HepG2 (cell line): ENCODE measurements around the gene CACNG4. TPM values are rescaled to one million over a fixed set of nuclear protein-coding genes. Genes with fewer than 3 reads are reported as not detected.

Source experiments
- ATAC-seq: fragments of 200-7000 bp; cut with Tn5 transposase; 3 replicates; pipeline ENCODE4 v1.9.1; 2020; ENCODE audit warnings: mild to moderate bottlenecking, moderate library complexity
- BruUV-seq: library from RNA; stranded (reverse); fragments of 400-500 nt; replicated peaks from 2 replicates; lab custom pipeline; 2021; lab: Mats Ljungman, UMichigan
- CTCF ChIA-PET: fragments of 300-600 bp; formaldehyde crosslinking; extraction: SDS; loops from one replicate; lab custom pipeline; 2021; ENCODE audit warnings: low total read pairs, inconsistent platforms, low intra/inter-chr PET ratio; lab: Yijun Ruan, JAX
- POLR2A ChIA-PET: fragments of 350-600 bp; sonication (Branson Sonifier 250); formaldehyde crosslinking; loops from one replicate; lab custom pipeline; 2020; ENCODE audit warnings: antibody characterized with exemption, inconsistent platforms; lab: Yijun Ruan, JAX
- DNase-seq: peaks from one replicate; pipeline ENCODE4 v3.0.0-alpha.2; 2015; ENCODE audit warnings: low spot score
- FAIRE-seq: peaks from 3 replicates; lab custom pipeline; 2011; peaks lifted over from hg19 to GRCh38; lab: Jason Lieb, UNC
- H2AFZ ChIP-seq: one replicate; pipeline ENCODE4 v1.6.1; 2011; ENCODE audit warnings: low read length, inconsistent platforms
- H3K27ac ChIP-seq: fragments of 300-600 bp; 3 replicates; pipeline ENCODE4 v1.8.0; 2011; ENCODE audit warnings: mixed run types, mild to moderate bottlenecking, mixed read lengths, low read length, inconsistent platforms; ENCODE audit not compliant: insufficient read depth; ENCODE audit errors: extremely low read length
- H3K27me3 ChIP-seq, 2 experiments: fragments of 200-600 bp in 1 of 2; 2 replicates in 1 of 2; 3 replicates in 1 of 2; pipeline versions ENCODE4 v1.6.0 to v1.8.0; 2011; ENCODE audit warnings: low read length in 2 of 2, mild to moderate bottlenecking in 2 of 2, moderate library complexity in 2 of 2, inconsistent platforms in 1 of 2; ENCODE audit not compliant: insufficient read depth in 2 of 2, control insufficient read depth in 1 of 2
- H3K36me3 ChIP-seq, 2 experiments: fragments of 200-600 bp in 1 of 2; replicated peaks in 1 of 2; 2 replicates in 1 of 2; 3 replicates in 1 of 2; pipeline versions ENCODE4 v1.5.1 to v1.8.0; 2011; ENCODE audit warnings: low read length in 2 of 2, inconsistent platforms in 1 of 2; ENCODE audit not compliant: insufficient read depth in 2 of 2, control insufficient read depth in 1 of 2
- H3K4me1 ChIP-seq: 2 replicates; pipeline ENCODE4 v1.5.1; 2012; ENCODE audit warnings: low read length, inconsistent platforms; ENCODE audit not compliant: insufficient read depth
- H3K4me2 ChIP-seq: 2 replicates; pipeline ENCODE4 v1.6.0; 2011; ENCODE audit warnings: low read depth, low read length, inconsistent platforms
- H3K4me3 ChIP-seq, 3 experiments: fragments of 200-600 bp in 1 of 3; sonication (generic), shearing (Covaris generic) in 1 of 3; replicated peaks in 1 of 3; 2 replicates each; pipeline ENCODE4 v1.5.1; 2011 to 2016; ENCODE audit warnings: low read length in 3 of 3, inconsistent platforms in 2 of 3, low read depth in 2 of 3, mild to moderate bottlenecking in 2 of 3, control low read depth in 1 of 3, mixed read lengths in 1 of 3; ENCODE audit not compliant: insufficient read depth in 1 of 3
- H3K79me2 ChIP-seq: one replicate; pipeline ENCODE4 v1.6.1; 2011; ENCODE audit warnings: low read length, inconsistent platforms; ENCODE audit not compliant: insufficient read depth
- H3K9ac ChIP-seq: 2 replicates; pipeline ENCODE4 v1.6.0; 2011; ENCODE audit warnings: mild to moderate bottlenecking, low read depth, low read length, inconsistent platforms; ENCODE audit not compliant: insufficient read depth
- H3K9me3 ChIP-seq: 2 replicates; pipeline ENCODE4 v1.5.1; 2012; ENCODE audit warnings: mild to moderate bottlenecking, low read length
- H4K20me1 ChIP-seq: 2 replicates; pipeline ENCODE4 v1.6.0; 2011; ENCODE audit warnings: inconsistent platforms, mild to moderate bottlenecking, low read length, moderate library complexity; ENCODE audit not compliant: insufficient read depth
- CBX2 ChIP-seq, 2 experiments: fragments of 200-600 bp in 1 of 2; sonication (generic); formaldehyde crosslinking in 1 of 2; IDR thresholded peaks; 2 replicates each; pipeline versions ENCODE4 v1.7.0 to v1.8.1; 2018 to 2022; ENCODE audit warnings: low read depth in 2 of 2, low read length in 1 of 2, mild to moderate bottlenecking in 1 of 2, missing genetic modification reagents in 1 of 2
- CEBPB ChIP-seq: IDR thresholded peaks from 2 replicates; pipeline ENCODE4 v1.6.1; 2011; ENCODE audit warnings: low read depth, low read length, improper control_type of control experiment, borderline replicate concordance
- FOXA3 ChIP-seq: IDR thresholded peaks from 2 replicates; pipeline ENCODE4 v1.6.1; 2016; ENCODE audit warnings: missing genetic modification reagents, missing compliant biosample characterization
- NFE2L2 ChIP-seq: fragments of 150-350 bp; IDR thresholded peaks from 2 replicates; pipeline ENCODE4 v1.6.1; 2014; ENCODE audit warnings: low read length
- PAF1 ChIP-seq: IDR thresholded peaks from 2 replicates; pipeline ENCODE4 v1.6.1; 2016; ENCODE audit warnings: missing genetic modification reagents, missing compliant biosample characterization
- PLRG1 ChIP-seq: fragments of 450-650 bp; conservative IDR thresholded peaks from 2 replicates; pipeline ENCODE4 v1.6.1; 2016
- RNF2 ChIP-seq: fragments of 450-650 bp; conservative IDR thresholded peaks from 2 replicates; pipeline ENCODE4 v1.6.1; 2016; ENCODE audit warnings: low read depth
- ZNF280D ChIP-seq: sonication (generic); formaldehyde crosslinking; IDR thresholded peaks from 2 replicates; pipeline ENCODE4 v1.5.1; 2020; ENCODE audit warnings: mild to moderate bottlenecking, missing genetic modification reagents
- ZNF749 ChIP-seq: sonication (generic); formaldehyde crosslinking; IDR thresholded peaks from 2 replicates; pipeline ENCODE4 v1.8.0; 2022; ENCODE audit warnings: mild to moderate bottlenecking, missing genetic modification reagents, moderate library complexity, borderline replicate concordance
- WGBS: methylation state at CpG from one replicate; pipeline ENCODE4 v1.1.6; 2017; ENCODE audit warnings: low lambda C conversion rate; 5-methylcytosine and 5-hydroxymethylcytosine counted together
- in situ Hi-C: cut with HindIII; loops from 2 replicates; pipeline ENCODE4 v1.10.0; 2017; ENCODE audit warnings: low pct_unique_long_range_greater_than_20kb; ENCODE audit not compliant: extremely low pct_ligation_motif_present
- intact Hi-C: fragments of 100-400 bp; cut with micrococcal nuclease; formaldehyde crosslinking; loops from one replicate; pipeline ENCODE4 v1.10.0; 2022; ENCODE audit not compliant: unreplicated experiment
- polyA plus RNA-seq, 8 experiments: library from polyadenylated mRNA; depleted of rRNA in 3 of 8; stranded (reverse) in 7 of 8; unstranded in 1 of 8; fragments of >200 nt; fragmentation: Illumina TruSeq in 4 of 8; extraction: Trizol in 4 of 8; gene quantifications; 2 replicates each; pipeline versions ENCODE4 v1.2.1 to v1.2.3, GENCODE V29; 2011 to 2016; ENCODE audit warnings: low read depth in 4 of 8, missing spikeins in 1 of 8, mixed read lengths in 1 of 8; ENCODE audit not compliant: insufficient read depth in 1 of 8
- total RNA-seq, 5 experiments: library from RNA; depleted of rRNA; stranded (reverse); fragments of >200 nt; fragmentation: Illumina TruSeq; extraction: Trizol; gene quantifications; 2 replicates each; pipeline ENCODE4 v1.2.3, GENCODE V29; 2016; ENCODE audit warnings: low read depth in 1 of 5

Gene CACNG4
- total and polyA plus RNA-seq, 2 of the 13 experiments (the other 11 are each of a cell fraction or from before 2014, with no cell fraction given): 0.09 TPM

- Histone ChIP-seq H3K4me2 (no peak overlapping the region), H3K36me3 (no peaks in the 10 kb centered on the region), H3K4me3 (no peak overlapping the region), H4K20me1 (no peaks in the 10 kb centered on the region), H3K9ac (no peak overlapping the region), H2AFZ (no peak overlapping the region), H3K79me2 (no peaks in the 10 kb centered on the region), H3K4me1 (peaks cover 33% of the 10 kb centered on the region), H3K27me3 (peaks cover 2 to 42% of the 10 kb centered on the region in 2 experiments; a peak in 4 of 5 replicates), H3K27ac (no peak overlapping the region), H3K9me3 (no peaks in the 10 kb centered on the region)
- DNase-seq (no peak), FAIRE-seq (no peak), ATAC-seq (no peak)
- intact Hi-C loops (no loop called here), in situ Hi-C loops (no loop called here)
- WGBS: 68% methylated on average over 8 of the region's 8 CpGs
- TF ChIP-seq NFE2L2 (no peak), FOXA3 (CRISPR knock-in tag) (no peak), ZNF749 (CRISPR knock-in tag) (no peak), PAF1 (CRISPR knock-in tag) (no peak), PLRG1 (no peak)
- CTCF ChIA-PET: no interaction called here
- no TSS peak for BruUV-seq
- POLR2A ChIA-PET: no interaction called here
Observed at GRCh38 chr17:66960613-66961012, 3.9 kb upstream of the CACNG4 start.

GRCh38 chr17:66963521-66963908, 992 bp upstream of the CACNG4 start:
- TF ChIP-seq CBX2 (IDR thresholded peaks at IDR 0.05; ENCODE audit: low read depth, low read length) (peak; percentile 73; the same call in 1 of the 2 replicates), CBX2 (CRISPR knock-in tag; IDR thresholded peaks at IDR 0.05; ENCODE audit: low read depth) (no peak), CEBPB (peak; percentile 18; the same call in 1 of the 2 replicates), RNF2 (0 out of 2 replicates have a peak, but pooled peaks have one; percentile 46), ZNF280D (CRISPR knock-in tag) (no peak)
- intact Hi-C loops (no loop called here), in situ Hi-C loops (no loop called here)
- ATAC-seq (no peak), DNase-seq (no peak), FAIRE-seq (no peak)
- H3K27ac ChIP-seq: no peak overlapping the region
- no peak overlapping the region; a peak in 1 of 6 replicates for H3K4me3 ChIP-seq
- 2% methylated on average over 8 of the region's 8 CpGs for WGBS
- H3K4me1 ChIP-seq: peaks cover 18% of the 10 kb centered on the region
- CTCF ChIA-PET: no interaction called here
- no peaks in the 10 kb centered on the region for H4K20me1 ChIP-seq
- no peaks in the 10 kb centered on the region for H3K9me3 ChIP-seq
- H3K36me3 ChIP-seq: no peaks in the 10 kb centered on the region
- peaks cover 9 to 68% of the 10 kb centered on the region in 2 experiments; a peak in 4 of 5 replicates for H3K27me3 ChIP-seq
- no peak overlapping the region for H3K9ac ChIP-seq
- no peak overlapping the region for H2AFZ ChIP-seq
- POLR2A ChIA-PET: no interaction called here
- H3K79me2 ChIP-seq: no peaks in the 10 kb centered on the region
- BruUV-seq: no TSS peak
- H3K4me2 ChIP-seq: no peak overlapping the region
